Measurements from ENCODE around the gene NRG3.

The NRG3 gene

DNA sequence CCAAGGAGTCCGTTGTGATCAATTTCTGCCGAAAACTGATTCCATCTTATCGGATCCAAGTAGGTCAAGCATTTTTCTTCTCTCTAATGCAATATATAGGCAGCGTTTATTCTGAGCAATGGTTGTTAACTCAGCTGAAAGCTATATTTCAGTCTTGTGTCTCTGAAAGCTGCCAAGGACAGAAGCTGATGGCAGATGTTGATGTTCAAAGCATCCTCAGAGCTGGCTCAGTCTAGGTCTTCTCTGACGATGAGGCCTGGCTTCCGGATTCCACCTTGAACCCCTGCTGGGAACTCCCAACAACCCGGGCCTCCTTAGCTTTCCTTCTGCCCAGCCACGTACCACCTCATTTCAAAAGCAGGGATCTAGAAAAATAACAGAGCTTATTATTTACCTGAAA, 863.6 kb downstream of the NRG3 start:
- DNase-seq: no peak

- no peak for DNase-seq
Observed at GRCh38 chr10:82742478-82742877, 867.5 kb downstream of the NRG3 start.

DNA sequence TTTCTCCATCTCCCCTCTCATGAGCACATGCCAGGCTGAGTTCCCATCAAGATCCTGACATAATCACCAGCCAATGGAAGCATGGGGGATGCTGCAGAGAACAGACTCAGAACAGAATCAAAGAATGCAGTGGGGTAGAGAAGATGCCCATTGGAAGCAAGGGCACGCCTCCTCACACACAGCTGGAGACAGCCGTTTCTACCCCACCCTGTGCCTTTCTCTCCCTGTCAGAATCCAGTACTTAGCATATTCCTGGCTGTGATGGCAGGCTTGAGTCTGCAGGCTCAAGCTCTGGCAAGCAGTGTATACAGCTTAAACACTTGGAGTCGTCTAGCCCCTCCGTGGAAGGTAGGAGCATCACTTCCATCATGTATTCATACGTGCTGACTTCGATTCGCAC, 867.9 kb downstream of the NRG3 start:
- no peak for DNase-seq

GRCh38 chr10:82750538-82750937, 875.5 kb downstream of the NRG3 start:
- DNase-seq: no peak

GRCh38 chr10:82757397-82757796, 882.4 kb downstream of the NRG3 start:
- no peak for DNase-seq

DNA sequence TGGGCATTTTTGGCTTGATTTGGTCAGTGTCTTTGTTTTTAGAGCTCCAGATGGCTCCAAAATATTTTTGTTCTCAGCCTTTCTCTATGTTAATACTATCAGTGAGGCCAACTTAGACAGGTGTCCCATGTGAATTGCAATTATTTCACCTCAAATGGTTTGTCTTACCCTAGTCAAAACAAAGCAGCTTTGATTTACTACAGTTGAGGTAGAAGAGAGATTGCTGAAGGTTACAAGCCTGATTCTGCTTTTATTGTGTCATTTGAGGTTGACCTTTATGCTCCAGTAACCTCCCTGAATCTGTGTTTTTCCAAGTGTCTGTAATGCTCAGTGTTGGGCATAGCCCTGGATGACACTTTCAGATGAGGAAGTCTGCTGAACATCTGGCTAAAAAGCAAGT, 882.9 kb downstream of the NRG3 start:
- no peak for DNase-seq

DNA sequence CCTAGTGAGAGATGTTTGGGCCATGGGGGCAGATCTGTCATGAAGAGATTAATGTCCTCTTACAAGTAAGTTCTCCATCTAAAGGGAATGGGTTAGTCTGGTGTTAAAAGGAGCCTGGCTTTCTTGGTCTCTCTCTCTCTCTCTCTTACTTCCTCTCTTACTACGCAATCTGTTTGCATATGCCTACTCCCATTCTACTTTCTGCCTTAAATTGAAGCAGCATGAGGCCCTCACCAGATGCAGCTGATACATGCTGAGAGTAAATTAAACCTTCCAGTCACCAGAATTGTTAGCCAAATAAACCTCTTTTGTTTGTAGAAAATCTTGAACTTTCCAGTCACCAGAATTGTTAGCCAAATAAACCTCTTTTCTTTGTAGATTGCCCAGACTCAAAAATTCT, 884.1 kb downstream of the NRG3 start:
- no peak for DNase-seq

GRCh38 chr10:82762641-82763040, 887.6 kb downstream of the NRG3 start:
- DNase-seq: no peak

- no peak for DNase-seq
Observed at GRCh38 chr10:82768040-82768439, 893.0 kb downstream of the NRG3 start.

DNA sequence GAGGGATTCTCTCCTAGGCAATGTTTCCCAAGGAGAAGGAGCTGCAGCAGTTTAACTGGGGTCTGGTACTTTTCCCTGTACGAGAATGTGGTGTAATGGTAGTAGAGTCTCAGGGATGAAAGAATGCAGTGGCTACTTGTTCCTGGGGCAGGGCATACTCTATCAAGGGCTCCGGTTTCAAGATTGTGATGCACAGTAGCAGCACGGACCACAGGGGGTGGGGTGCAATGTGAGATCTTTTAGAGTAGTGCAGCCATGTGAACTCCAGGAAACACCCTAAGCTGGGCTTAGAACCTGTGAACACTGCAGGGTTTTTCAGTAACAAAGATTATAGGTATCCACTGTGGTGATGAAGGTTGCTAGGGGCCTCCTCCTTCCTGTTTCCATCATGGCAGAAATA, 903.9 kb downstream of the NRG3 start:
- no peak for DNase-seq

- no peak for DNase-seq
Observed at GRCh38 chr10:82796510-82796909, 921.5 kb downstream of the NRG3 start.

DNA sequence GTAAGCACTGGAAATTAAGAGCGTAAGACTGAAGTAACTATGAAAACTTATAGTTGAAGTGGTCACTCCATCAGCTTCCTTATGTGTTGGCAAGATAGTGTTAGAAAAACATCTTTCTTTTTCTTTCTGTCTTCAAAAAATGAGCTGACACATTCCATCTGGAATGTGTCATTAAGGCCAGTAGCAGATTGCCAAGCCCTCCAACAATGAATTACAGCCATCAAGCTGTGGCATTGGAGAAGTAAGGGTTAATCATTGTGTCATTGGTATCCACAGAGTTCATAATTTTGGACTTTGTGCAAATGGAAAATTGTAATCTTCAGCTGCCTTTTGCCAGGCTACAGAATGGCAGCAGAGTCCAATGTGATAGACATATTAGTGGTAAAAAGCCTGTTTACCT, 926.3 kb downstream of the NRG3 start:
- DNase-seq: no peak

DNA sequence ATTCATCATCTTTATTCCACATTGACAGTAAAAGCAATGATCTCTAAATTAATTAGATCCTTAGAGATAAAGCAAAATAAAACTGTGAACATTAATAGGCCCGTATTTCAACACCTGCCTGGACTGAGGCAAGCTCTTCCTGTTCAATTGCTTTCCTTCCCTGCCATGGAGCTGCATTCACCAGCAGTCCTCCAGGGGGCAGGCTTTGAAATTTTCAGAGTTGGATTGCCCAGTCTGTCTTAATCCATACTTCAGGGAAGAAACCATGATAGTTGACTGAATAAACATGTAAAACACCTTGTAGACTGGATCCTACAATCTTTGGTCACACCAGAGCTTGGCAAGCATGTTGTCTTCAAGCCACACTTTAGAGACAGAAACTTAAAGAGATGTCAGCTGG, 936.6 kb downstream of the NRG3 start:
- no peak for DNase-seq

DNA sequence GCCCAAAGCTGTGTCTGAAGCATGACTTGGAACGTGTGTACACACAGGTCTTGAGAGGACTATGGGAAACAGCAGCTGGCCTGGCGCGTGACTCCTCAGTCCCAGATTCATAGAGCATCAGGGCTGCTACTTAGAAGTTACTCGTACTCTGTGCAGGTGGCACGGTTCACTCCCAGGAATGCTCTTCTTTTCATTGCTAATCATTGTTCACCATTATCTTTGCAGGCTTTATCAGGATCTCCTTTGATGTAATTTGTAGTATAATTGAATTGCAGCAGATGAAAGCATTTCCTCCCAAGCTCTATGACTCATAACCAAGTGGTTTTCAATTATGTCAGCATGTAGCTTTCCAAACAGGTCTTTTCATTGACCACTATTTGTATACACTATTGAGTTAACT, 938.9 kb downstream of the NRG3 start:
- DNase-seq: no peak

DNA sequence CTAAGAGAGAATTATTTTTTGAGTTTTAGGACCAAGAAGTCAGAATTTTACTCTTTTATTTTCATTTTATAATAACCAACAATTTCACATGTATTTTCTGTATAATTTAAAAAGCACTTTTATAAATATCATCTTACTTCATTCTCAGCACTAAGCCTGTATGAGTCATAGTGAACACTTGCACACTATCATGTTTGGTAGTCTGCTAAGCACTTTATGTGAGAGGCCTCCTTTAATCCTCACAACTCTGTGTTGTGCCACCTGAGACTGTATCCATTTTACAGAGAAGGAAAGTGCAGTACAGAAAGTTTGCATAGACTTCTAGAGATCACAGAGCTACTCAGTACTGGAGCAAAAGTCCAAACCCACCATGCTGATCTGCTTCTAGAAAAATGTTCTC, 939.6 kb downstream of the NRG3 start:
- DNase-seq: no peak

DNA sequence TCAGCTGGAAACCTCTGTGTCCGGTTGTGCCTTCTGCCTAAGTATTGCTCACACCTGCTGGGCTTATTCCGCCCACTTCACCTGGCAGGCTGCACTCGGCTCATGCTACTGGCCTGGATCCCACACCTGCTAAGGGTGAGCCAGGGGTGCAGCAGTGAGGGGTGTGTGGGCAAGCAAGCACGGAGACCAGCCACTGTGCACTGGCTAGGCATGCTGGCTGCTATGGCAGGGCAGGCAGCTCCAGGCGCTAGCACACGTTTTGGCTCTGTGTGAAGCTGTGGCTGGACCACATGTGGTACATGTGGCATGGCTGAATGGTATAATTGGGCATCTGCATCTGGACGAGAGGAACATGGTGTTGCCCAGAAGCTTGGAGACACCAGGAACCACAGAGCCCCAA, 940.7 kb downstream of the NRG3 start:
- no peak for DNase-seq

- DNase-seq: no peak
Observed at GRCh38 chr10:82817676-82818422, 942.9 kb downstream of the NRG3 start.

DNA sequence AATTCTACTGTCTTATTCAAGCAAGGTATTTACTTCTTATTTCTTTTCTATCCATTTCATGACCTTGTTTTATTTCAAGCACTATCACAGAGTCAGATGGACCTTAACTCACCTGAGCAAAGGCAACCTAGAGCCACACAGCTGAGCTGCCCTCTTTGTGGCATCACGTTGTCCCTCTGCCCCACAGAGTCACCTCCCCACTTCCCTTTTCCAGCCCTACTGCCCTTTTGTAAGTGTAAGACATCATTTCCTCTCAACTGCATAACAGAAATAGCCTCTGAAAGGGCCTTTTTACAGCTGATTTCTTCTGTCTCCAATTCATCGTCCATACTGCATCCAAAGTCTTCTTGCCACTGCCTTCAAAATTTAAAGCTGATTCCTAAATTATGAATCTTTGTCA, 946.0 kb downstream of the NRG3 start:
- DNase-seq: no peak

GRCh38 chr10:82826132-82826531, 951.1 kb downstream of the NRG3 start:
- DNase-seq: no peak

GRCh38 chr10:82827901-82828300, 952.9 kb downstream of the NRG3 start:
- no peak for DNase-seq

- no peak for DNase-seq
Observed at GRCh38 chr10:82847242-82847641, 972.2 kb downstream of the NRG3 start.

- DNase-seq: no peak
Observed at GRCh38 chr10:82850191-82850590, 975.2 kb downstream of the NRG3 start.

DNA sequence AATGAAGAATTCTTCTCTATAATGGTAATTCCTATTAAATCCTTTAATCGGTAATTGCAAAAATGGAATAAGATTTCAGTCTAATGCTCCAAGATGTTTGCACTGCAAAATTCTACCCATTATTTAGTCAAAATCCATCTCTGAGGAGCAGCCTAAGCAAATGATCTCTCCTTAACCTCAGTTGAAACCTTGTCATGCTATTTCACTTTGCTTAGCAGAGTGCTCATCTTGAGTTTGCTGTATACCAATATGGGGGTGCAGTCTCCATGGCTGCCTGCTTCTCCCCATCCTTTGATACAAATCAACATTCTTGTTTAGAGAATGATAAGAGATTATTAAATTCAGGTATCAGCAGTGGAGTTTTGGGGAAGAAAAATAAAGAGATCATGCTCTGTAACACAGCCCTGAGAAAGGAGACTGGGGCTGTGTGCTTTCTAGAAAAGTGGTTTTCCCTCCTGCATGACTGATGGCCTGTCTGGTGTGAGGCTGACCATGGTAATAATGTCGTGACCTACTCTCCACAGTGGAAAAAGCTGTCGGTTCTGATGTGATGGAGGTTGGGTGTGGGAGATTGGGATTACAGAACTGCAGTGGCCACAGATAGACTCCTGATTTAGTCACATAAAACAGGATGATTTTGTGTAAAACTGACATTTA, 982.1 kb downstream of the NRG3 start:
- DNase-seq: no peak

DNA sequence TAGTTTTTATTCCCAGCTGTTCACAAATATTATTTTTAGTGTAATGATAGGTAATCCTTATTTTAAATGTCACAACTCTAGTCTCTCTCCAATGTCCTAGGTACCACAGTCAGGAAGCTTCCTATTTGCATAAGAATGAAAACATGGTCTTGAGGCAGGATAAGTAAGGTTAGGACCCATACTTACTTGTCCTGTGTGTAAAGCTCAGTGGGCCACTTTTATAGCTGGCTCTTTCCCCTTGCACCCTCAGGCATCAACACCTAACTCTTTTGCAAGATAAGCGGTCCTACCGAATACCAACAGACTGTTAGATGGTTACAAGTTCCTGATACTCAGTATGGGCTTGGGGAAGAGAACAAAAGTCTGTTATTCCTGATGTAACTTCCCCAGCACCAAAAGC, 986.9 kb downstream of the NRG3 start:
- DNase-seq: no peak

GRCh38 chr10:82865366-82865765, 990.4 kb downstream of the NRG3 start:
- DNase-seq: no peak

Data from CD4-positive, alpha-beta T cell treated with Interleukin-6 for 4 hours (primary cell).